Hepatocyte (in vitro differentiated cells): ENCODE data around the gene KLLN. TPM values are rescaled to one million over a fixed set of nuclear protein-coding genes. Genes with fewer than 3 reads are reported as not detected.
A peak's percentile ranks its signal among the peaks of the same experiment; 100 is the strongest.
"Not testable (repeated sequence)": the region's sequence is repeated elsewhere in the genome, so short reads cannot be mapped to it uniquely, and the experiment has no call there.

ENCODE experiments used
- DNase-seq: peaks from one replicate; pipeline ENCODE4 v3.0.0-alpha.2; 2016; ENCODE audit warnings: low spot score
- H2AFZ ChIP-seq: fragments of 200-600 bp; sonication (generic); 2 replicates; pipeline ENCODE4 v1.6.0; 2016; ENCODE audit warnings: antibody characterized with exemption, mild to moderate bottlenecking
- H3K27ac ChIP-seq: fragments of 200-600 bp; sonication (generic); 2 replicates; pipeline ENCODE4 v1.5.1; 2016; ENCODE audit warnings: mild to moderate bottlenecking
- H3K27me3 ChIP-seq: fragments of 200-600 bp; sonication (generic); 2 replicates; pipeline ENCODE4 v1.6.1; 2016
- H3K36me3 ChIP-seq: fragments of 200-600 bp; sonication (generic); replicated peaks from 2 replicates; pipeline ENCODE4 v1.5.1; 2016; ENCODE audit warnings: low read depth; ENCODE audit not compliant: insufficient read depth
- H3K4me1 ChIP-seq: fragments of 200-600 bp; sonication (generic); 2 replicates; pipeline ENCODE4 v1.5.1; 2016; ENCODE audit warnings: mild to moderate bottlenecking, moderate library complexity; ENCODE audit not compliant: insufficient read depth
- H3K4me2 ChIP-seq: fragments of 200-600 bp; sonication (generic); 2 replicates; pipeline ENCODE4 v1.6.0; 2016
- H3K4me3 ChIP-seq: fragments of 200-600 bp; sonication (generic); 2 replicates; pipeline ENCODE4 v1.5.1; 2016; ENCODE audit warnings: mild to moderate bottlenecking
- H3K79me2 ChIP-seq: fragments of 200-600 bp; sonication (generic); 2 replicates; pipeline ENCODE4 v1.6.0; 2017; ENCODE audit warnings: mild to moderate bottlenecking
- H3K9me2 ChIP-seq: fragments of 200-600 bp; sonication (generic); replicated peaks from 2 replicates; pipeline ENCODE4 v1.6.0; 2017; ENCODE audit warnings: mild to moderate bottlenecking; ENCODE audit not compliant: insufficient read depth
- H3K9me3 ChIP-seq: fragments of 200-600 bp; sonication (generic); 2 replicates; pipeline ENCODE4 v1.5.1; 2016; ENCODE audit warnings: low read depth, mild to moderate bottlenecking
- H4K20me1 ChIP-seq: fragments of 200-600 bp; sonication (generic); 2 replicates; pipeline ENCODE4 v1.6.0; 2016; ENCODE audit warnings: mild to moderate bottlenecking; ENCODE audit not compliant: insufficient read depth, poor library complexity, severe bottlenecking
- EZH2 ChIP-seq: fragments of 200-600 bp; sonication (generic); IDR thresholded peaks from 2 replicates; pipeline ENCODE4 v1.6.1; 2016; ENCODE audit warnings: antibody characterized with exemption, mild to moderate bottlenecking, borderline replicate concordance
- EZH2phosphoT487 ChIP-seq: fragments of 200-600 bp; sonication (generic); IDR thresholded peaks from one replicate; pipeline ENCODE4 v1.6.1; 2018; ENCODE audit warnings: antibody characterized with exemption, mild to moderate bottlenecking, low read depth, moderate library complexity; ENCODE audit not compliant: unreplicated experiment, severe bottlenecking
- WGBS: methylation state at CpG from one replicate; pipeline ENCODE4 v1.1.6; 2016; ENCODE audit warnings: low lambda C conversion rate; ENCODE audit errors: missing lambda C conversion rate; 5-methylcytosine and 5-hydroxymethylcytosine counted together
- polyA plus RNA-seq: library from polyadenylated mRNA; unstranded; fragments of >200 nt; fragmentation: Nextera tagmentation; extraction: Ambion mirVana; gene quantifications from 2 replicates; pipeline ENCODE4 v1.2.1, GENCODE V29; 2016
- total RNA-seq: library from RNA; depleted of rRNA; stranded (reverse); fragments of >200 nt; gene quantifications from 2 replicates; pipeline ENCODE4 v1.2.3, GENCODE V29; 2014
- TF ChIP-seq, protein P1 (sequence below): fragments of 200-600 bp; sonication (generic); IDR thresholded peaks from 2 replicates; pipeline ENCODE4 v1.5.1; 2016; ENCODE audit warnings: antibody characterized with exemption, mild to moderate bottlenecking; ENCODE audit not compliant: poor library complexity

Gene KLLN
- total RNA-seq (0.53 and 1.2 TPM in 2 replicates), polyA plus RNA-seq (0.21 and 0.50 TPM in 2 replicates)

DNA sequence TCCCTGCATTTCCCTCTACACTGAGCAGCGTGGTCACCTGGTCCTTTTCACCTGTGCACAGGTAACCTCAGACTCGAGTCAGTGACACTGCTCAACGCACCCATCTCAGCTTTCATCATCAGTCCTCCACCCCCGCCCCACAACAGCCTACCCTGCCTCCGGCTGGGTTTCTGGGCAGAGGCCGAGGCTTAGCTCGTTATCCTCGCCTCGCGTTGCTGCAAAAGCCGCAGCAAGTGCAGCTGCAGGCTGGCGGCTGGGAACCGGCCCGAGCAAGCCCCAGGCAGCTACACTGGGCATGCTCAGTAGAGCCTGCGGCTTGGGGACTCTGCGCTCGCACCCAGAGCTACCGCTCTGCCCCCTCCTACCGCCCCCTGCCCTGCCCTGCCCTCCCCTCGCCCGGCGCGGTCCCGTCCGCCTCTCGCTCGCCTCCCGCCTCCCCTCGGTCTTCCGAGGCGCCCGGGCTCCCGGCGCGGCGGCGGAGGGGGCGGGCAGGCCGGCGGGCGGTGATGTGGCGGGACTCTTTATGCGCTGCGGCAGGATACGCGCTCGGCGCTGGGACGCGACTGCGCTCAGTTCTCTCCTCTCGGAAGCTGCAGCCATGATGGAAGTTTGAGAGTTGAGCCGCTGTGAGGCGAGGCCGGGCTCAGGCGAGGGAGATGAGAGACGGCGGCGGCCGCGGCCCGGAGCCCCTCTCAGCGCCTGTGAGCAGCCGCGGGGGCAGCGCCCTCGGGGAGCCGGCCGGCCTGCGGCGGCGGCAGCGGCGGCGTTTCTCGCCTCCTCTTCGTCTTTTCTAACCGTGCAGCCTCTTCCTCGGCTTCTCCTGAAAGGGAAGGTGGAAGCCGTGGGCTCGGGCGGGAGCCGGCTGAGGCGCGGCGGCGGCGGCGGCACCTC lies at the start of gene KLLN, which contains the start of gene PTEN:
Gene KLLN (minus strand): TSS at position 481 of the 891 bp plus-strand sequence. CDS start 1,046 bp downstream, outside the sequence.
Gene PTEN (plus strand): TSS at position 573 of the 891 bp plus-strand sequence. CDS start 845 bp downstream, outside the sequence.
- under 1% methylated on average over 43 of the region's 89 CpGs for WGBS

GRCh38 chr10:87903396-87903795 lies 40.1 kb upstream of the KLLN start:
- H3K9me3 ChIP-seq = not testable (repeated sequence)
- H4K20me1 ChIP-seq = peaks cover 31% of the 10 kb centered on the region

More for the DNA sequence above, at the start of gene KLLN, which contains the start of gene PTEN:
- H3K9me3 ChIP-seq = no peaks in the 10 kb centered on the region
- peak within 1 kb of the TSS; percentile 86 for H2AFZ ChIP-seq
- no peaks in the 10 kb centered on the region for H3K27me3 ChIP-seq
- H3K9me2 ChIP-seq = no peaks in the 10 kb centered on the region
- H3K4me3 ChIP-seq = peak within 1 kb of the TSS; percentile 81
- peaks cover 43% of the 10 kb centered on the region for H3K79me2 ChIP-seq
- no peaks in the 10 kb centered on the region for H3K4me1 ChIP-seq
- peak within 1 kb of the TSS; percentile 93 for H3K4me2 ChIP-seq
- peak within 1 kb of the TSS; percentile 98 for H3K27ac ChIP-seq
- DNase-seq = peak; percentile 95
- H4K20me1 ChIP-seq = peaks cover 40% of the 10 kb centered on the region
- no peak for TF ChIP-seq EZH2phosphoT487
- no peak for TF ChIP-seq EZH2
- TF ChIP-seq, protein P1, sequence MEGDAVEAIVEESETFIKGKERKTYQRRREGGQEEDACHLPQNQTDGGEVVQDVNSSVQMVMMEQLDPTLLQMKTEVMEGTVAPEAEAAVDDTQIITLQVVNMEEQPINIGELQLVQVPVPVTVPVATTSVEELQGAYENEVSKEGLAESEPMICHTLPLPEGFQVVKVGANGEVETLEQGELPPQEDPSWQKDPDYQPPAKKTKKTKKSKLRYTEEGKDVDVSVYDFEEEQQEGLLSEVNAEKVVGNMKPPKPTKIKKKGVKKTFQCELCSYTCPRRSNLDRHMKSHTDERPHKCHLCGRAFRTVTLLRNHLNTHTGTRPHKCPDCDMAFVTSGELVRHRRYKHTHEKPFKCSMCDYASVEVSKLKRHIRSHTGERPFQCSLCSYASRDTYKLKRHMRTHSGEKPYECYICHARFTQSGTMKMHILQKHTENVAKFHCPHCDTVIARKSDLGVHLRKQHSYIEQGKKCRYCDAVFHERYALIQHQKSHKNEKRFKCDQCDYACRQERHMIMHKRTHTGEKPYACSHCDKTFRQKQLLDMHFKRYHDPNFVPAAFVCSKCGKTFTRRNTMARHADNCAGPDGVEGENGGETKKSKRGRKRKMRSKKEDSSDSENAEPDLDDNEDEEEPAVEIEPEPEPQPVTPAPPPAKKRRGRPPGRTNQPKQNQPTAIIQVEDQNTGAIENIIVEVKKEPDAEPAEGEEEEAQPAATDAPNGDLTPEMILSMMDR = no peak
- H3K36me3 ChIP-seq = no peaks in the 10 kb centered on the region

DNA sequence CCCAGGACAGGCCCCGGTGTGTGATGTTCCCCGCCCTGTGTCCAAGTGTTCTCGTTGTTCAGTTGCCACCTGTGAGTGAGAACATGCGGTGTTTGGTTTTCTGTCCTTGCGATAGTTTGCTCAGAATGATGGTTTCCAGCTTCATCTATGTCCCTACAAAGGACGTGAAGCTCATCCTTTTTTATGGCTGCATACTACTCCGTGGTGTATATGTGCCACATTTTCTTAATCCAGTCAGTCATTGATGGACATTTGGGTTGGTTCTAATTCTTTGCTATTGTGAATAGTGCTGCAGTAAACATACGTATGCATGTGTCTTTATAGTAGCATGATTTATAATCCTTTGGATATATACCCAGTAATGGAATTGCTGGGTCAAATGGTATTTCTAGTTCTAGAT lies 34.6 kb upstream of the KLLN start:
- peaks cover 47% of the 10 kb centered on the region for H4K20me1 ChIP-seq

More at GRCh38 chr10:87903396-87903795, 40.1 kb upstream of the KLLN start:
- H3K4me2 ChIP-seq, H3K9me2 ChIP-seq, H3K36me3 ChIP-seq, DNase-seq, H2AFZ ChIP-seq, H3K4me3 ChIP-seq, H3K27me3 ChIP-seq, H3K4me1 ChIP-seq, H3K27ac ChIP-seq: not testable (repeated sequence)
- H3K79me2 ChIP-seq = peaks cover 95% of the 10 kb centered on the region
- 96% methylated on average over 8 of the region's 8 CpGs for WGBS

DNA sequence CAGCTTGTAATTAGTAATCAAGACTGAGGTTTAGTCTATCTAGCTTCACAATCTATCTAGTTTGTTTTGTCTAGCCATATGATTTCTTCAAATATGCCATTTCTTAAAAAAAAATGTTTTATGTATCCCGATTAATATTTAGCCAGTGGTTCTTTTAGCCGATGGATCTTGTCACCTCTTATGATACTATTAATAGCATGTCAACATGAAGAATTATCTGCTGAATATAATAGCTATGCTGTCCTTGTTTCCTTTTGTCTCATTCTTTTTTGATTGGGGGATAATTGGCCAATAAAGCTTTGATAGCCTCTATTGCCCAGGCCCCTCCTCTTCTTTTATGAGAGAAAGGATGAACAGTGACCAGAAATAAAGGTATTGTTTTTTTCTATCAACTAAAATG lies 32.9 kb upstream of the KLLN start:
- Histone ChIP-seq H3K79me2 (peaks cover 95% of the 10 kb centered on the region), H2AFZ (no peak overlapping the region), H3K36me3 (no peaks in the 10 kb centered on the region), H3K4me2 (no peak overlapping the region), H3K9me2 (no peaks in the 10 kb centered on the region), H3K27me3 (no peaks in the 10 kb centered on the region), H3K4me3 (no peak overlapping the region), H3K4me1 (no peaks in the 10 kb centered on the region), H4K20me1 (peaks cover 38% of the 10 kb centered on the region), H3K9me3 (peaks cover 4% of the 10 kb centered on the region), H3K27ac (no peak overlapping the region)
- 79% methylated on average over 2 of the region's 2 CpGs for WGBS
- no peak for DNase-seq
- TF ChIP-seq EZH2 (no peak), EZH2phosphoT487 (no peak)
- TF ChIP-seq, protein P1 = no peak

More for the DNA sequence above, 34.6 kb upstream of the KLLN start:
- H3K27me3 ChIP-seq, H3K9me3 ChIP-seq, H3K4me1 ChIP-seq, H3K4me3 ChIP-seq, H3K36me3 ChIP-seq, H2AFZ ChIP-seq, DNase-seq, H3K9me2 ChIP-seq, H3K27ac ChIP-seq, H3K4me2 ChIP-seq: not testable (repeated sequence)
- peaks cover 95% of the 10 kb centered on the region for H3K79me2 ChIP-seq
- 98% methylated on average over 8 of the region's 8 CpGs for WGBS
